ENCODE results near the gene ATP13A3. TPM values are rescaled to one million over a fixed set of nuclear protein-coding genes. Genes with fewer than 3 reads are reported as not detected.

ATP13A3 gene
- total RNA-seq, 1 donor from 2014 or later, result 79.2 TPM

DNA sequence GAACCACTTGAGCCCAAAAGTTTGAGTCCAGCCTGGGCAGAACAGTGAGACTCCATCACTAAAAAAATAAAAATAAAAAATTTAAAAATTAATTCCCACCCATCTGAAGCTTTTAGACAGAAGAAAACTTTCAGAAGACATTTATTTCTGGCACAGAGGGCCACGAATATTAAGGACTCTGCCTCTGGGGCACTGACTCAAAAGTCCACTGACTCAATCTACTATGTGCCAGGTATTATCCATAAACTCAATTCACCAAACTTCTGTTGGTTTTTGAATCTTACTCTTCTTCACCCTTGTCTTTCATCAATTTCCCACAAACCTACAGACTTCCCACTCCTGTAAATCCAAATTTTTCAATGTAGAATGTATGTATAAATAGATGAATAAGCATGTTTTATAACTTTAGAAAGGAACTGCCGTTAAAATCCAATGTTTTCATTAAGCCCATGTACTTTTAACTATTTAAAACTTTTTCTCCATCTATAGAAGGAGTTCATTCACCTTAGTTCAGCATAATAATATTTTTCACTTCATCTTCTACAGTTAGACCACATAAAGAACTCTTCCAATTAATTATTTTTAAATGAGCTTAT, 19.9 kb downstream of the ATP13A3 start:
- Mint-ChIP-seq H3K4me3 (ENCODE audit: unreplicated experiment) (no peak overlapping the region), H3K36me3 (ENCODE audit: low read depth, unreplicated experiment) (no peaks in the 10 kb centered on the region), H3K27me3 (ENCODE audit: low read depth, unreplicated experiment) (no peaks in the 10 kb centered on the region), H3K4me1 (ENCODE audit: low read depth, unreplicated experiment) (peaks cover 4% of the 10 kb centered on the region), H3K27ac (ENCODE audit: unreplicated experiment) (no peak overlapping the region), H3K9me3 (ENCODE audit: unreplicated experiment) (no peaks in the 10 kb centered on the region)
- H3K4me3 ChIP-seq (ENCODE audit: insufficient read depth, low read depth, low read length), result no peak overlapping the region
- peaks cover 100% of the 10 kb centered on the region for H3K79me2 ChIP-seq (ENCODE audit: insufficient read depth, low read length)
- H3K36me3 ChIP-seq (ENCODE audit: insufficient read depth, low read length), result no peaks in the 10 kb centered on the region
- no peak overlapping the region for H3K9ac ChIP-seq (ENCODE audit: low read length)
- no peak overlapping the region for H3K4me2 ChIP-seq (ENCODE audit: low read length)
- no peak overlapping the region for H2AFZ ChIP-seq (ENCODE audit: low read depth, low read length)
- H3K27ac ChIP-seq (ENCODE audit: low read depth, low read length), result no peak overlapping the region
- DNase-seq (ENCODE audit: low read depth) (no peak), FAIRE-seq (no peak)
- H3K4me1 ChIP-seq (ENCODE audit: insufficient read depth, low read length), result peaks cover under 1% of the 10 kb centered on the region
- no peaks in the 10 kb centered on the region for H3K27me3 ChIP-seq (ENCODE audit: insufficient read depth, low read length)
- no peak for TF ChIP-seq EZH2 (IDR thresholded peaks at IDR 0.05; ENCODE audit: insufficient read depth, low read length)
- H3K9me3 ChIP-seq (ENCODE audit: insufficient read depth, low read depth, low read length), result no peaks in the 10 kb centered on the region
- peaks cover 58% of the 10 kb centered on the region for H4K20me1 ChIP-seq (ENCODE audit: insufficient read depth, low read length)

DNA sequence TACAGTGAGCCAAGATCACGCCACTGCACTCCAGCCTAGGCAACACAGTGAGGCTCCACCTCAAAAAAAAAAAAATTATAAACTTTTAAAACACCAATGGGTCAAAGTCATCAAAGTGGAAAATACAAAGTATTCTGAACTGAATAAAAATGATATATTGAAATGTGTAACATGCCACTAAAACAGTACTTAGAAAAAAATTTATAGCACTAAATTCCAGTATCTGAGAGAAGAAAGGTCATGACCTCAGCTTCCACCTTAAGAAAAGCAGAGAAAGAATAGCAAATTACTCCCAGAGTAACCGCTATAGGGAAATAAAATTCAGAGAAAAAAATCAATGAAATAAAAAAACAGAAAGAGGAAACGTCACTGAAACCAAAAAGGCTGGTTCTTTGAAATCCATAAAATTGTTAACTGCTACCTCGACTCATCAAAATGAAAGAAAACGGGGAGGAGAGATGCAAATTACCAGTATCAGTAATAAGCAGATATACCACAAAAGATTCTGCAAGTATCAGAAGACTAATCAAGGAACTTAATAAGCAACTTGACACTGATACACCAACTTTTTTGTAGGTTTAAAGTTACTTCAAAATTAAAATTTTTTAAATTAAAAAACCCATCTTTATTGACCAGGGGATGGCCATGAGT, 20.8 kb downstream of the ATP13A3 start:
- Mint-ChIP-seq H3K27ac (ENCODE audit: unreplicated experiment) (no peak overlapping the region), H3K27me3 (ENCODE audit: low read depth, unreplicated experiment) (no peaks in the 10 kb centered on the region), H3K4me1 (ENCODE audit: low read depth, unreplicated experiment) (no peaks in the 10 kb centered on the region), H3K9me3 (ENCODE audit: unreplicated experiment) (no peaks in the 10 kb centered on the region), H3K4me3 (ENCODE audit: unreplicated experiment) (no peak overlapping the region), H3K36me3 (ENCODE audit: low read depth, unreplicated experiment) (no peaks in the 10 kb centered on the region)
- FAIRE-seq, result no peak
- no peaks in the 10 kb centered on the region for H3K4me1 ChIP-seq (ENCODE audit: insufficient read depth, low read length)
- H3K27ac ChIP-seq (ENCODE audit: low read depth, low read length), result no peak overlapping the region
- peaks cover 100% of the 10 kb centered on the region for H3K79me2 ChIP-seq (ENCODE audit: insufficient read depth, low read length)
- H3K9me3 ChIP-seq (ENCODE audit: insufficient read depth, low read depth, low read length), result no peaks in the 10 kb centered on the region
- peaks cover 54% of the 10 kb centered on the region for H4K20me1 ChIP-seq (ENCODE audit: insufficient read depth, low read length)
- no peak for TF ChIP-seq EZH2 (IDR thresholded peaks at IDR 0.05; ENCODE audit: insufficient read depth, low read length)
- TF ChIP-seq, protein P1, sequence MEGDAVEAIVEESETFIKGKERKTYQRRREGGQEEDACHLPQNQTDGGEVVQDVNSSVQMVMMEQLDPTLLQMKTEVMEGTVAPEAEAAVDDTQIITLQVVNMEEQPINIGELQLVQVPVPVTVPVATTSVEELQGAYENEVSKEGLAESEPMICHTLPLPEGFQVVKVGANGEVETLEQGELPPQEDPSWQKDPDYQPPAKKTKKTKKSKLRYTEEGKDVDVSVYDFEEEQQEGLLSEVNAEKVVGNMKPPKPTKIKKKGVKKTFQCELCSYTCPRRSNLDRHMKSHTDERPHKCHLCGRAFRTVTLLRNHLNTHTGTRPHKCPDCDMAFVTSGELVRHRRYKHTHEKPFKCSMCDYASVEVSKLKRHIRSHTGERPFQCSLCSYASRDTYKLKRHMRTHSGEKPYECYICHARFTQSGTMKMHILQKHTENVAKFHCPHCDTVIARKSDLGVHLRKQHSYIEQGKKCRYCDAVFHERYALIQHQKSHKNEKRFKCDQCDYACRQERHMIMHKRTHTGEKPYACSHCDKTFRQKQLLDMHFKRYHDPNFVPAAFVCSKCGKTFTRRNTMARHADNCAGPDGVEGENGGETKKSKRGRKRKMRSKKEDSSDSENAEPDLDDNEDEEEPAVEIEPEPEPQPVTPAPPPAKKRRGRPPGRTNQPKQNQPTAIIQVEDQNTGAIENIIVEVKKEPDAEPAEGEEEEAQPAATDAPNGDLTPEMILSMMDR (IDR thresholded peaks at IDR 0.05; ENCODE audit: insufficient read depth, low read depth, low read length), result no peak
- H3K4me2 ChIP-seq (ENCODE audit: low read length), result no peak overlapping the region
- DNase-seq (ENCODE audit: low read depth), result no peak
- H2AFZ ChIP-seq (ENCODE audit: low read depth, low read length), result no peak overlapping the region
- no peak overlapping the region for H3K4me3 ChIP-seq (ENCODE audit: insufficient read depth, low read depth, low read length)
- no peak overlapping the region for H3K9ac ChIP-seq (ENCODE audit: low read length)
- H3K36me3 ChIP-seq (ENCODE audit: insufficient read depth, low read length), result no peaks in the 10 kb centered on the region
- H3K27me3 ChIP-seq (ENCODE audit: insufficient read depth, low read length), result no peaks in the 10 kb centered on the region

DNA sequence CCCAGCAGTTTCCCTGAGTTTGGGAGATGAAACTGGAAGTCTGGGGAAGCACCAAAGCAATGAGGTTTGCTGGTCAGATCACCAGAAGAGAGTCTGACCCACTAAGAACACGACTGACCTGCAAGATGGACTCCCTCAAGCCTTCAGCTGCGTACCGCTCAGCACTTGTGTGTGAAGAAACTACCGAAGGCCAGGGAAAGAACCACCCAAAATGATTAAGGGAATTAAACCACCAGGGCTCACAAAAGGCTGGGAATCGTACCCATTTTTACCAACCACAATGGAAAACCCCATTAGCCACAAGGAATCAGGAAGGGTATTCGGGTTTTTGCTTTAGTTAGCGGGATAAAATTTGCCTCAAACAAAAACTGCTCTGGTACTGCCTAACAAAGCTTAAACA, 21.6 kb downstream of the ATP13A3 start:
- FAIRE-seq, result no peak
- H3K9ac ChIP-seq (ENCODE audit: low read length), result no peak overlapping the region
- H3K4me3 Mint-ChIP-seq (ENCODE audit: unreplicated experiment), result no peak overlapping the region
- no peak overlapping the region for H3K4me2 ChIP-seq (ENCODE audit: low read length)
- no peak overlapping the region for H3K4me3 ChIP-seq (ENCODE audit: insufficient read depth, low read depth, low read length)
- no peaks in the 10 kb centered on the region for H3K27me3 Mint-ChIP-seq (ENCODE audit: low read depth, unreplicated experiment)
- H3K4me1 ChIP-seq (ENCODE audit: insufficient read depth, low read length), result no peaks in the 10 kb centered on the region
- no peaks in the 10 kb centered on the region for H3K27me3 ChIP-seq (ENCODE audit: insufficient read depth, low read length)
- no peaks in the 10 kb centered on the region for H3K4me1 Mint-ChIP-seq (ENCODE audit: low read depth, unreplicated experiment)
- H3K79me2 ChIP-seq (ENCODE audit: insufficient read depth, low read length), result peaks cover 97% of the 10 kb centered on the region
- H4K20me1 ChIP-seq (ENCODE audit: insufficient read depth, low read length), result peaks cover 51% of the 10 kb centered on the region
- no peak overlapping the region for H3K27ac ChIP-seq (ENCODE audit: low read depth, low read length)
- H2AFZ ChIP-seq (ENCODE audit: low read depth, low read length), result no peak overlapping the region
- H3K9me3 Mint-ChIP-seq (ENCODE audit: unreplicated experiment), result no peaks in the 10 kb centered on the region
- TF ChIP-seq, protein P1 (IDR thresholded peaks at IDR 0.05; ENCODE audit: insufficient read depth, low read depth, low read length), result no peak
- H3K27ac Mint-ChIP-seq (ENCODE audit: unreplicated experiment), result no peak overlapping the region
- no peaks in the 10 kb centered on the region for H3K36me3 Mint-ChIP-seq (ENCODE audit: low read depth, unreplicated experiment)
- peaks cover 4% of the 10 kb centered on the region for H3K36me3 ChIP-seq (ENCODE audit: insufficient read depth, low read length)
- no peaks in the 10 kb centered on the region for H3K9me3 ChIP-seq (ENCODE audit: insufficient read depth, low read depth, low read length)
- no peak for DNase-seq (ENCODE audit: low read depth)
